ENCODE measurements around the gene TMC5. TPM values are rescaled to one million over a fixed set of nuclear protein-coding genes. Genes with fewer than 3 reads are reported as not detected.

The TMC5 gene
- polyA plus RNA-seq, 1 of the 3 experiments (the other 2 are of a cell fraction), result not detected

- Histone ChIP-seq H3K4me1 (ENCODE audit: control insufficient read depth in 1 of 2, insufficient read depth in 2 of 2, low read depth in 1 of 2, low read length in 1 of 2) (no peaks in the 10 kb centered on the region), H3K9me3 (no peaks in the 10 kb centered on the region), H3K27me3 (ENCODE audit: insufficient read depth) (no peaks in the 10 kb centered on the region), H3K4me2 (no peak overlapping the region), H3K27ac (ENCODE audit: low read depth in 2 of 2, low read length in 1 of 2) (no peak overlapping the region), H3K9ac (no peak overlapping the region), H3K79me2 (ENCODE audit: insufficient read depth) (no peaks in the 10 kb centered on the region), H4K20me1 (ENCODE audit: insufficient read depth) (no peaks in the 10 kb centered on the region), H3K4me3 (ENCODE audit: low read depth in 2 of 2, low read length in 1 of 2) (no peak overlapping the region), H2AFZ (ENCODE audit: low read depth) (no peak overlapping the region), H3F3A (replicated peaks; ENCODE audit: insufficient read depth) (no peaks in the 10 kb centered on the region), H3K9me2 (no peaks in the 10 kb centered on the region), H3K36me3 (replicated peaks in 1 of 2; ENCODE audit: control insufficient read depth in 1 of 2, insufficient read depth in 2 of 2, low read length in 1 of 2) (no peaks in the 10 kb centered on the region)
- CTCF ChIA-PET, result no interaction called here
- no peak for DNase-seq
- 59% methylated on average over 3 of the region's 3 CpGs for WGBS (ENCODE audit: low lambda C conversion rate)
- POLR2A ChIA-PET, result no interaction called here
- TF ChIP-seq, protein P1, sequence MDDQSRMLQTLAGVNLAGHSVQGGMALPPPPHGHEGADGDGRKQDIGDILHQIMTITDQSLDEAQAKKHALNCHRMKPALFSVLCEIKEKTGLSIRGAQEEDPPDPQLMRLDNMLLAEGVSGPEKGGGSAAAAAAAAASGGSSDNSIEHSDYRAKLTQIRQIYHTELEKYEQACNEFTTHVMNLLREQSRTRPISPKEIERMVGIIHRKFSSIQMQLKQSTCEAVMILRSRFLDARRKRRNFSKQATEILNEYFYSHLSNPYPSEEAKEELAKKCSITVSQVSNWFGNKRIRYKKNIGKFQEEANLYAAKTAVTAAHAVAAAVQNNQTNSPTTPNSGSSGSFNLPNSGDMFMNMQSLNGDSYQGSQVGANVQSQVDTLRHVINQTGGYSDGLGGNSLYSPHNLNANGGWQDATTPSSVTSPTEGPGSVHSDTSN (IDR thresholded peaks at IDR 0.05), result no peak
- TF ChIP-seq CHD2 (IDR thresholded peaks at IDR 0.05; ENCODE audit: low read length, partially characterized antibody), result no peak
- TF ChIP-seq MEF2A (IDR thresholded peaks at IDR 0.05; ENCODE audit: borderline replicate concordance, low read depth), result no peak
- no peak for TF ChIP-seq POLR2AphosphoS5 (IDR thresholded peaks at IDR 0.05; ENCODE audit: low read depth, low read length)
- TF ChIP-seq, protein P2, sequence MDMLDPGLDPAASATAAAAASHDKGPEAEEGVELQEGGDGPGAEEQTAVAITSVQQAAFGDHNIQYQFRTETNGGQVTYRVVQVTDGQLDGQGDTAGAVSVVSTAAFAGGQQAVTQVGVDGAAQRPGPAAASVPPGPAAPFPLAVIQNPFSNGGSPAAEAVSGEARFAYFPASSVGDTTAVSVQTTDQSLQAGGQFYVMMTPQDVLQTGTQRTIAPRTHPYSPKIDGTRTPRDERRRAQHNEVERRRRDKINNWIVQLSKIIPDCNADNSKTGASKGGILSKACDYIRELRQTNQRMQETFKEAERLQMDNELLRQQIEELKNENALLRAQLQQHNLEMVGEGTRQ (IDR thresholded peaks at IDR 0.05; ENCODE audit: borderline replicate concordance, low read depth, low read length), result no peak
- no peak for TF ChIP-seq GABPA (IDR thresholded peaks at IDR 0.05; ENCODE audit: low read depth)
- no peak for TF ChIP-seq SIN3A (IDR thresholded peaks at IDR 0.05; ENCODE audit: borderline replicate concordance, low read depth, low read length)
- no peak for TF ChIP-seq EP300 (IDR thresholded peaks at IDR 0.05; ENCODE audit: borderline replicate concordance in 1 of 2, low read depth in 1 of 2, low read length in 1 of 2)
- TF ChIP-seq RCOR1 (IDR thresholded peaks at IDR 0.05; ENCODE audit: low read length), result no peak
- no peak for TF ChIP-seq RFX5 (IDR thresholded peaks at IDR 0.05; ENCODE audit: low read length)
- no peak for TF ChIP-seq RAD21 (IDR thresholded peaks at IDR 0.05; ENCODE audit: low read length)
- no peak for TF ChIP-seq SMC3 (IDR thresholded peaks at IDR 0.05; ENCODE audit: low read depth, low read length)
- no peak for TF ChIP-seq ELF1 (IDR thresholded peaks at IDR 0.05)
- no peak for TF ChIP-seq TAF1 (IDR thresholded peaks at IDR 0.05; ENCODE audit: borderline replicate concordance, low read depth, low read length)
- no peak for TF ChIP-seq TCF12 (IDR thresholded peaks at IDR 0.05)
- no peak for TF ChIP-seq RXRA (IDR thresholded peaks at IDR 0.05; ENCODE audit: borderline replicate concordance, low read depth)
- no peak for TF ChIP-seq MAX (IDR thresholded peaks at IDR 0.05; ENCODE audit: low read depth)
- TF ChIP-seq NFIC (IDR thresholded peaks at IDR 0.05; ENCODE audit: borderline replicate concordance), result no peak
- TF ChIP-seq, protein P3, sequence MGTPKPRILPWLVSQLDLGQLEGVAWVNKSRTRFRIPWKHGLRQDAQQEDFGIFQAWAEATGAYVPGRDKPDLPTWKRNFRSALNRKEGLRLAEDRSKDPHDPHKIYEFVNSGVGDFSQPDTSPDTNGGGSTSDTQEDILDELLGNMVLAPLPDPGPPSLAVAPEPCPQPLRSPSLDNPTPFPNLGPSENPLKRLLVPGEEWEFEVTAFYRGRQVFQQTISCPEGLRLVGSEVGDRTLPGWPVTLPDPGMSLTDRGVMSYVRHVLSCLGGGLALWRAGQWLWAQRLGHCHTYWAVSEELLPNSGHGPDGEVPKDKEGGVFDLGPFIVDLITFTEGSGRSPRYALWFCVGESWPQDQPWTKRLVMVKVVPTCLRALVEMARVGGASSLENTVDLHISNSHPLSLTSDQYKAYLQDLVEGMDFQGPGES (IDR thresholded peaks at IDR 0.05; ENCODE audit: low read depth, low read length), result no peak
- no peak for TF ChIP-seq FOXJ3 (CRISPR knock-in tag; IDR thresholded peaks at IDR 0.05)
Observed at GRCh38 chr16:19430345-19430744, 12.7 kb downstream of the TMC5 start.

Measured in SK-N-SH (cell line).